Activated naive CD8-positive, alpha-beta T cell (primary cell): ENCODE data around the gene NTMT1.

Source experiments
- H3K27ac Mint-ChIP-seq: one replicate; pipeline ENCODE4 v1.8.0; 2021; ENCODE audit warnings: mixed read lengths
- H3K27me3 Mint-ChIP-seq: one replicate; pipeline ENCODE4 v1.8.0; 2021; ENCODE audit warnings: mixed read lengths
- H3K36me3 Mint-ChIP-seq: one replicate; pipeline ENCODE4 v1.8.0; 2021; ENCODE audit warnings: mixed read lengths
- H3K4me1 Mint-ChIP-seq: one replicate; pipeline ENCODE4 v1.8.0; 2021; ENCODE audit warnings: low read depth, mixed read lengths
- H3K4me3 Mint-ChIP-seq: one replicate; pipeline ENCODE4 v1.8.0; 2021; ENCODE audit warnings: mild to moderate bottlenecking, mixed read lengths
- H3K9me3 Mint-ChIP-seq: one replicate; pipeline ENCODE4 v1.8.0; 2021; ENCODE audit warnings: low read depth, mixed read lengths

Gene NTMT1

DNA sequence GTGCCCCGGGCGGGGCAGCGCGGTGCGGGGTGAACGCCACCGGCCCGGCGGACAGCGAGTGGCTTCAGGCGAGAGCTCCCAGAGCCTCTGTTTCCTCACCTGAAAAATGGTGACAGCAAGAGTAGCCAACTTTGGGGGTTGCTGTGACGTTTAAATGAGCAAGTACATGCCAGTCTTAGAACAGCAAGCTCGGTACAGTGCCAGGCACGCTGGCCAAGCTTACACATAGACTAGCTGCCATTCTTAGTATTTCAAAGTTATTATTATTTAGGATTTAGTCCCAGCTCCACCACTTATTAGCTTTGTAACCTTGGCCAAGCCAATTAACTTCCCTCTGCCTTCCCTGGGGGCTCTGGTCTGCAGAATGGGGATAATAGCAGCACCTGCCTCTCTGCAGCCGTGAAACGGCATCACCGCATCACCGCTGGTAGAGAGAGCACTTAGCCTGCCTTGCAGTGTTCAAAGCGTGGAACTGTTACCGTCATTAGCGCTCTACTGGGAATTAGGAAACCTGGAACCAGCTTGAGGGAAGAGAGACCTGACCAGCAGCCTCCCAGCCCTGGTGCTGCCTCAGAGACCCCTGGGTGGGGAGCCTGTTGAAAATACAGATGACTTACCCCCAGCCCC lies 5.2 kb upstream of the NTMT1 start, which contains the start of gene C9orf50:
TSS of gene C9orf50 (minus strand) at position 433 of the 627 bp plus-strand sequence. CDS start 527 bp downstream, outside the sequence.
- H3K4me3 Mint-ChIP-seq: peak within 1 kb of the TSS; percentile 62
- H3K27me3 Mint-ChIP-seq: peaks cover 11% of the 10 kb centered on the region
- H3K36me3 Mint-ChIP-seq: no peaks in the 10 kb centered on the region
- H3K27ac Mint-ChIP-seq: no peak within 1 kb of the TSS
- peaks cover 20% of the 10 kb centered on the region for H3K4me1 Mint-ChIP-seq
- H3K9me3 Mint-ChIP-seq: no peaks in the 10 kb centered on the region

DNA sequence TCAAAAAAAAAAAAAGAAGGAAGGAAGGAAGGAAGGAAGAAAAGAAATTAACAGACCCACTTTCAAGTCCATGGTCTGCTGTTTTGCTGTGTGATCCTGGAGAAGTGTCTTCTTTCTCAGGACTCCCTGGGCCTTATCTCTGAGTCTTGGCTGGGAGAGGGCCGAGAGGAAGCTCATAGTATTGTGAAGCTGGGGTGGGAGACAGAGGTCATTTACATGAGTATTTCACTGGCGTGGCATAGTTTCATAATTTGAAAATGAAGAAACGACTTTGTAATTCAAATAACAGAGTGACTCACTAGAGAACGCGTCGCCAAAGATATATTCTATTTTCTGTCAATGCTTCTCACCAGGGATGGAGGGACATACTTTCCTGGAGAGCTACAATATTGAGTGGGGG lies 2.6 kb upstream of the NTMT1 start:
- Mint-ChIP-seq H3K36me3 (peaks cover 6% of the 10 kb centered on the region), H3K9me3 (no peaks in the 10 kb centered on the region), H3K4me3 (no peak overlapping the region), H3K27ac (peak overlapping the region; percentile 16), H3K27me3 (peaks cover 10% of the 10 kb centered on the region), H3K4me1 (peaks cover 36% of the 10 kb centered on the region)

DNA sequence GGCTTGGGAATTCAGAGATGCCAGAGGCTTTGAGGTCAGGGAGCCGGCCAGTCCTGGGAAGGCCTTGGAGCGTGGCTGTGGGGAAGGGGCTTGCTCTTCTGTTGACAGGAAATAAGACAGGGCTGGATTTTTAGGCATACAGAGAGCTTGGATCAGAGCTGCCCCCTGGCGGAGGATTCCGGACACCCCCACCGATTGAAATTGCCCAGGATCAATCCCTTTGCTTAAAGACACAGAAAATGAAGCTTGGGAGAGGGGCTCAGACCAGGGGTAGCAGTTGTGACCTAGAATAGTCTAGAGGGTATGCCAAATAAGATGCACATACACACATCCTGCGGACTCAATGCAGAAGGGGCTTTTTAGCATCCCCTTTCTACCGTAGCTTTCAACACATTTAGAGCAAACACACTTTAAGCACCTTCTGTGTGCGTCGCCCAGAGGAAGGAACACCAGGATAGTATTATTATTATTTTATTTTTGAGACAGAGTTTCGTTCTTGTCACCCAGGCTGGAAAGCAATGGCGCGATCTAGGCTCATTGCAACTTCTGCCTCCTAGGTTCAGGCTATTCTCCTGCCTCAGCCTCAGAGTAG lies 1.7 kb upstream of the NTMT1 start:
- peaks cover 6% of the 10 kb centered on the region for H3K36me3 Mint-ChIP-seq
- H3K27me3 Mint-ChIP-seq: peaks cover 5% of the 10 kb centered on the region
- H3K27ac Mint-ChIP-seq: peak overlapping the region; percentile 54
- peaks cover 42% of the 10 kb centered on the region for H3K4me1 Mint-ChIP-seq
- H3K4me3 Mint-ChIP-seq: peak overlapping the region; percentile 79
- no peaks in the 10 kb centered on the region for H3K9me3 Mint-ChIP-seq

DNA sequence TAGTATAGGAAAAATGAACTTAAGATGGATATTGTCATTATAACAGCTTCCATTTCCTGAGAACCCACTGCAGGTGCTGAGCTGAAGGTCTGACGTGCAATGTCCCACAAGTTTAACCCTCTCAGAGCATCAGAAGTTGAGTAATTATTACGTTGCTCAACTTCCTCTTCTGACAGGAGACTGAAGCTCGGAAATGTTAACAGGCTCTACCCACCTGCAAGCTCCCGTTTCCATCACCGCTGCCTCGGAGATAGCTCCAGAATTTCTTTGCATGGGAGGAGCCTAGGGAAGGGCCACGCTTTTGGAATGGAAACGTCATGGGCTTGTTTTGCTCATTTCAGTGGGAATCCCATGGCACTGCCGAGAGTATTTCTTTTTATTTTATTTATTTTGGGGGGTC lies 1.0 kb upstream of the NTMT1 start:
- no peaks in the 10 kb centered on the region for H3K9me3 Mint-ChIP-seq
- H3K4me3 Mint-ChIP-seq: peak overlapping the region; percentile 97
- H3K4me1 Mint-ChIP-seq: peaks cover 48% of the 10 kb centered on the region
- H3K27ac Mint-ChIP-seq: peak overlapping the region; percentile 81
- peaks cover 5% of the 10 kb centered on the region for H3K27me3 Mint-ChIP-seq
- H3K36me3 Mint-ChIP-seq: peaks cover 6% of the 10 kb centered on the region

DNA sequence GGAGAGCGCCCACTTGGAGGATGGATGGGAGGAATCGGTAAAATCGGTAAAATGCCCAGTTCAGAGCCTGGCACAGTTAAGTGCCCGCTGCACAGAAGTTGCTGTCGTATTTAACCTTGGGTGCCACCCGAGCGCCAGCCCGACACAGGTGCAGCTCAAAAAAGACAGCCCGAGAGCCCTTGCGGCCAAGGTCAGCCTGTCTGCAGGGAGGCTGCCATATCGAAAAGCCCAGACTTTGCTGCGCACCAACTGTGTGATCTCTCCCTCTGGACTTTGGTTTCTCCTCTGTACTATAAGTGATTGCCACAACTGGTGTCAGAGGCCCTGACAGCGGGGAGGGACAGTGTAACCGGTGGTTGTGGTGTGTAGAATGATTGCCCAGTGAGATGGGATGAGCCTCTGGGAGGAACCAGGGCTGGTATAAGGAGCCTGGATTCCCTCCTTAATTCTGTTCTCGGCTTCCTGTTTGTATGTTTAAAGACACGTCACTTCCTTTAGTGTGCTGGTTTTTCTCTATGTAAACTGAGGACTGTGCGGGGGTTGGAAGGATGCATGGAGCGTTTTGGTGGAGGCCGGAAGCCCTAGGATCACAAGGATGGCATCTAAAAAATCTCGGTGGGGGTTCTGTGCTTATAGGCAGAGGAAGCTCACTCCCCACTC lies 792 bp downstream of the NTMT1 start:
- Mint-ChIP-seq H3K27me3 (no peaks in the 10 kb centered on the region), H3K4me1 (peaks cover 63% of the 10 kb centered on the region), H3K36me3 (peaks cover 6% of the 10 kb centered on the region), H3K4me3 (peak overlapping the region; percentile 97), H3K27ac (peak overlapping the region; percentile 99), H3K9me3 (no peaks in the 10 kb centered on the region)

DNA sequence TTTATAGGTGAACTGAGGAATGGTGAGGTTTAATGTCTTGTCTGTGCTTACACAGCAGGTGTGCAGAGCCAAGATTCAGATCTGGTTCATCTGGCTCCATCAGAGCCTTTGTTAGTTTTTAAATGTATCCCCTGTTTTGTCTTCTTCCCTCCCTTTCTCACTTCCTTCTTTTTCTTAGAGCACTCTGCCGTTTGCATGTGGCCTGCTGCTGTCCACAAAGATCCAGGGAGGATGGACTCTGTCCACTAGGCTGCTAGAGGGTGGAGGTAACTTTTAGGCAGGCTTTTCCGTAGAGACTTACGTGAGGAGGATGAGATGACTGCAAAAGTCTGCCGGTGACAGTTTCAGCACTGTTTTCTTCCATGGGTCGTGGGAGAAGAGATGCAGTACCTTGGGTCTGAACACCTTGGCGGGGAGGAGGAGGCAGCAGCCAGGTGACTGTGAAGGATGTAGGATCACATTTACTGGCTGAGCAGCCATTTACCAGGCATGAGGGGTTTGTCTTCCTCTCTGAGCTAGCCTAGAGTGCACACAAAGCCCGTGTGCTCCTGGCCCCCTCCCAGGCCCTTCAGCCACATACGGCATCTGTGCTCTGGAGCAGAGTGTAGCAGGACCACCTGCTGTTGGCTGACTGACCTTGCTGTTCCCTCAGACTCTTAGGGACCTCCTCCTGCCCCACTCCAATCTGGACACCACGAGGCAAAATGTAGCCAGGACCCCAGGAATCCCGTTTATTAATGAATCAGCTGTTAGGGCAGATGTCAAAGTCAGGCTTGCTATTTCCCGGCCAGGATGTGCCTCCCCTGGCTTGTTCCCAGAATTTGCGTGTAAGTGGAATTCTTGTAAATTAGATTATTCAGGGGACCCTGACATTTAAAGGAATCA lies 1.8 kb downstream of the NTMT1 start:
- Mint-ChIP-seq H3K27ac (peak overlapping the region; percentile 99), H3K36me3 (peaks cover 6% of the 10 kb centered on the region), H3K27me3 (no peaks in the 10 kb centered on the region), H3K4me3 (peak overlapping the region; percentile 97), H3K9me3 (no peaks in the 10 kb centered on the region), H3K4me1 (peaks cover 65% of the 10 kb centered on the region)

DNA sequence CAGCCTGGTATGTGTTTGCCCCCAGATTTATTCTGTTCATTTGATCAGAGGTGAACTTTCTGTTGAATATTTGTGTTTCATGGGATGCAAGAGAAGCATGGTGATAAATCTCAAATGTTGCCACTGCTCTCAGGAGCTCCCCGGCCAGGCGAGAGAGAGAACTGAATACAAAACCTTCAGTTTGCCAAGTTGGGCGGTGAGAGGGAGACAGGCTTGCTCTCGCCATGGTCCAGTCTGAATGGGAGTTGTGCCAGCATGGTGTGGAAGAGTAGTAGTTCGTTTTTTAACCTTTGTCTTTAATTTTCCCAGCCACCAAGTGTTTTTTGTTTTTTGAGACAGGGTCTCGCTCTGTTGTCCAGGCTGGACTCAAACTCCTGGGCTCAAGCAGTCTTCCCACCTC lies 2.7 kb downstream of the NTMT1 start:
- Mint-ChIP-seq H3K4me1 (peaks cover 65% of the 10 kb centered on the region), H3K27ac (peak overlapping the region; percentile 34), H3K36me3 (peaks cover 6% of the 10 kb centered on the region), H3K27me3 (no peaks in the 10 kb centered on the region), H3K4me3 (peak overlapping the region; percentile 97), H3K9me3 (no peaks in the 10 kb centered on the region)

DNA sequence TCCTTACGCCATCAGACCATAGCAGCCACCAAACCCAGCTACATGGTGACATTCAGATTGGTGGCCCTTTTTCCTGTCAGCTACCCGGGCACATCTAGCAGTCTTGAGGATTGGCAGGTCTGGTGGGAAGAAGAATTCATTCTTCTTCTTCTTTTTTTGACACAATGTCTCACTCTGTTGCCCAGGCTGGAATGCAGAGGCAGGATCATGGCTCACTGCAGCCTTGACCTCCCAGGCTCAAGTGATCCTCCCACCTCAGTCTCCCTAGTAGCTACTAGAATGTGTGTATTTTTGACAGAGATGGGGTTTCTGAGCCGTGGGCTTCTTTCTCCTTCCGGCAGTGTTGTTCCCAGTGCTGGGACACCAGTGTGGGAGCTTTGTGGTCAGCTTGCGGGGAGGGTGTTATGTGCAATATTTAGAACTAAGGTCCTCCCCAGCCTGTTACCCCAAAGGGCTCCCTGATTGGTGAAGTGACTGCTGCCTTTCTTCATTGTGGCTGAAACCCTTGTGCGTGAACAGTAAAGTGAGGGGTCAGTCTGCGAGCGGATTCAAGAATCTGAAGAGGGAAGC lies 3.4 kb downstream of the NTMT1 start:
- no peaks in the 10 kb centered on the region for H3K9me3 Mint-ChIP-seq
- peaks cover 6% of the 10 kb centered on the region for H3K36me3 Mint-ChIP-seq
- H3K4me1 Mint-ChIP-seq: peaks cover 61% of the 10 kb centered on the region
- no peaks in the 10 kb centered on the region for H3K27me3 Mint-ChIP-seq
- H3K4me3 Mint-ChIP-seq: peak overlapping the region; percentile 97
- peak overlapping the region; percentile 46 for H3K27ac Mint-ChIP-seq

DNA sequence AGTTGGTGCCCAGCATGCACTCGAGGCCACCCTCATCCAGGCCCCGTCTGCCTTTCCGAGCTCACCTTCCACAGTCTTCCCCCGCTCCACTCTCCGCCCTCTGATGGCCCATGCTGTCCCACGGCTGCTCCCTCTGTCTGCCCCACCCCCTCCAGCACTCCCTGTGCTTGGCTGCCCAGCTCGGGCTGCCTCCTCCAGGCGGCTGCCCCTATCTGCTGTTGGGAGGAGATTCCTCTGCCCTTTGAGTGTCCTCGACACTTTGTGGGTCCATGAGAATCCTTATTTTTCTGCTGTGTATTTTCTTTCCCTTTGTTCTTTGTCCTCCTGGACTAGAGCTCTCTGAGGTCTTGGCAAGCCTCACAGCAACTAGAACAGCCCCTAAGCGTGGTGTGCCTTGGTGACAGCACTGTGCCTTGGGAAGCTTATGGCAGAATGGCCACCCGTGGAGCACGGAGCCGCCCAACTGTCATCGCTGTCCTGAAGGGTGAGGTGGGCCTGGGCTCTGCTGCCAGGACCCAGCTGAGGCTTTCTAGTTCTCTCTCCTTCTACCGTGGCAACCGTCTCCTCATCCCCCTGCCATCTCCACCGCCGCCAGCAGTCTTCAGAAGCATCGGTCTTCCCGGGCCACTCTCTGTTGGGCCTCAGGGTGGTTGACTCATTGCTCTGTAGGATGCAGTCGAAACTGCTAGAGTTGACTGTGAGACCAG lies 5.2 kb downstream of the NTMT1 start:
- Mint-ChIP-seq H3K27ac (peak overlapping the region; percentile 41), H3K9me3 (no peaks in the 10 kb centered on the region), H3K36me3 (peaks cover 6% of the 10 kb centered on the region), H3K4me3 (no peak overlapping the region), H3K27me3 (no peaks in the 10 kb centered on the region), H3K4me1 (peaks cover 52% of the 10 kb centered on the region)

DNA sequence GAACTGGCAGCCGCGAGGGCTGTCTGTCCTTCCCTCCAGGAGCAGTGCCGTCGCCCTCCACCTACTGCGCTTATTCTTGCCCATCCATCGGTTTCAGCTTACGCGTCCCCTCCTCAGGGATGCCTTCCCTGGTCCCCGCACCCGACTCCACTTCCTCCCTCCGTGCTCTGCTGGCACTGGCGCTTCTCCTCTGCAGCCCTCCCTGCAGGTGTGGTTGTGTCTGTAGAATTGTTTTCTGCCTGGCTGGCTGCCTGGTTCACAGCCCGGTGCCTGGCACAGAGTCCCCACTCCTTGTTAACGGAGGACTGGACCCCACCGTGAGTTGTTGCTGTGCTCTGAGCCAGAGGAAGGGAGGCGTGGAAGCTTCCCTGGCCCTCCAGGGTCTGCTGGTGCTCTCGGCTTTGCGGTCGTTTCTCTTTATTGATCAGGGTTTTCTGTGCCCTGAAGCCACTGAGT lies 5.7 kb downstream of the NTMT1 start:
- Mint-ChIP-seq H3K27ac (peak overlapping the region; percentile 41), H3K27me3 (no peaks in the 10 kb centered on the region), H3K4me1 (peaks cover 52% of the 10 kb centered on the region), H3K4me3 (no peak overlapping the region), H3K9me3 (no peaks in the 10 kb centered on the region), H3K36me3 (peaks cover 6% of the 10 kb centered on the region)

DNA sequence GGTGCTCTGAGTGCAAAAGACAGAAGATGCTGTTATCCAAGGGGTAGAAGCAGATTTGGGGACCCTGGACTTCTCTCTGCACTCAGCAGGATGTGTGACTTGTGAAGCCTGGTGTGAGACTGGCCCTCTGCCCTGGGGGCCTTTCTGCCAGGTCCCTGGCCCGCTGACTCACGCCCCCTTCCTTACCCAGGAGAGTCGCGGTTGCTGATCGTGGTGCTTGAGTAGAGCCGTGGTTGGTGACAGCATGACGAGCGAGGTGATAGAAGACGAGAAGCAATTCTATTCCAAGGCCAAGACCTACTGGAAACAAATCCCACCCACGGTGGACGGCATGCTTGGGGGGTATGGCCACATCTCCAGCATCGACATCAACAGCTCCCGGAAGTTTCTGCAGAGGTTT lies 6.5 kb downstream of the NTMT1 start:
- Mint-ChIP-seq H3K4me1 (peaks cover 45% of the 10 kb centered on the region), H3K9me3 (no peaks in the 10 kb centered on the region), H3K36me3 (peaks cover 2% of the 10 kb centered on the region), H3K4me3 (no peak overlapping the region), H3K27me3 (no peaks in the 10 kb centered on the region), H3K27ac (peak overlapping the region; percentile 46)

DNA sequence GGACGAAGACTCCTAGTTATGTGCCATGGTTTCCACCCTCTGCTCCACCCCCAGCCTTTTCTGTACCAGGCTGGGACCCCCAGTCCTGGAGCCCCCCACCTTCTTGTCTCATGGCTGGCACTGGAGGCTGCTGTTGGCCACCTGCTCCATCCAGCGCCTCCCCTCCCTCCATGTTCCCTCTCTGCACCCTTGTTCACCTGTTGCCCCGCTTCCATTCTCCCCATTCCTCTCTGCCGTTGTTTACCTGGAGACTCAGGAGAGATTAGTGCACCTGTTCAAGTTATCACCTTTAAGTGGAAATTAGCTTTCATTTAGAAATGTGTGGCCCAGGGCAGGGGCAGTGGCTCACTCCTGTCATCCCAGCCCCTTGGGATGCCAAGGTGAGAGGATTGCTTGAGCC lies 7.2 kb downstream of the NTMT1 start:
- H3K27ac Mint-ChIP-seq: no peak overlapping the region
- no peak overlapping the region for H3K4me3 Mint-ChIP-seq

DNA sequence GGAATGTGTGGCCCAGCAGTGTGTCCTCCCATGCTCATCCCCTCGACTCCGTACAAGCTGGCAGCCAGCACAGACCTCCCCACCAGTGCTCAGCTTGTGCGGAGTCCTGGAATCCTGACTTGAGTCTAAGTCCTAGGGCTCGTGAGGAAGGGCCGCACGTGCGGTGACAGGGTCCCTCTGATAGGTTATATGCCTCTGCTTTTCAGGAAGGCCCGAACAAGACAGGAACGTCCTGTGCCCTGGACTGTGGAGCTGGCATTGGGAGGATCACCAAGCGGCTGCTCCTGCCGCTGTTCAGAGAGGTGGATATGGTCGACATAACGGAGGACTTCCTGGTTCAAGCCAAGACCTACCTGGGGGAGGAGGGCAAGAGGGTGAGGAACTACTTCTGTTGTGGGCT lies 7.9 kb downstream of the NTMT1 start:
- no peaks in the 10 kb centered on the region for H3K27me3 Mint-ChIP-seq
- no peaks in the 10 kb centered on the region for H3K9me3 Mint-ChIP-seq
- peaks cover 36% of the 10 kb centered on the region for H3K4me1 Mint-ChIP-seq
- no peaks in the 10 kb centered on the region for H3K36me3 Mint-ChIP-seq
- peak overlapping the region; percentile 50 for H3K27ac Mint-ChIP-seq
- no peak overlapping the region for H3K4me3 Mint-ChIP-seq

More for the DNA sequence above, 7.2 kb downstream of the NTMT1 start:
- Mint-ChIP-seq H3K27me3 (no peaks in the 10 kb centered on the region), H3K9me3 (no peaks in the 10 kb centered on the region), H3K4me1 (peaks cover 39% of the 10 kb centered on the region), H3K36me3 (no peaks in the 10 kb centered on the region)
